A549 (cell line): ENCODE measurements around the gene LEMD1. TPM values are rescaled to one million over a fixed set of nuclear protein-coding genes. Genes with fewer than 3 reads are reported as not detected.

Source experiments
- ATAC-seq, 2 experiments: fragments of 200-7000 bp in 1 of 2; fragments of >200 bp in 1 of 2; cut with Nextera tagmentation in 1 of 2; cut with Tn5 transposase in 1 of 2; 3 replicates each; pipeline versions ENCODE4 v1.8.0 to v1.9.1; 2018 to 2020; ENCODE audit warnings: mild to moderate bottlenecking in 1 of 2, moderate library complexity in 1 of 2
- CTCF ChIA-PET: fragments of 300-600 bp; sonication (Branson Sonifier 250); formaldehyde crosslinking; extraction: SDS; loops from one replicate; lab custom pipeline; 2021; ENCODE audit warnings: antibody characterized with exemption, inconsistent platforms; lab: Yijun Ruan, JAX
- POLR2A ChIA-PET: fragments of 350-600 bp; formaldehyde crosslinking; extraction: SDS; loops from one replicate; lab custom pipeline; 2021; ENCODE audit warnings: antibody characterized with exemption, inconsistent platforms; lab: Yijun Ruan, JAX
- DNase-seq, 2 experiments: peaks; one replicate each; pipeline versions ENCODE4 v3.0.0 to v3.0.0-alpha.2; 2011 to 2016; ENCODE audit warnings: low read depth in 1 of 2, low spot score in 1 of 2
- FAIRE-seq: peaks from 2 replicates; lab custom pipeline; 2011; peaks lifted over from hg19 to GRCh38; lab: Jason Lieb, UNC
- H3K27ac ChIP-seq, 2 experiments: fragments of >200 bp; sonication (Bioruptor Twin); formaldehyde crosslinking; 3 replicates each; pipeline ENCODE4 v1.5.1; 2016 to 2017
- H3K4me1 ChIP-seq: fragments of >200 bp; sonication (Bioruptor Twin); formaldehyde crosslinking; 3 replicates; pipeline ENCODE4 v1.6.1; 2016
- H3K4me2 ChIP-seq: fragments of >200 bp; sonication (Bioruptor Twin); formaldehyde crosslinking; 3 replicates; pipeline ENCODE4 v1.6.1; 2016
- H3K4me3 ChIP-seq: fragments of >200 bp; sonication (Bioruptor Twin); formaldehyde crosslinking; 3 replicates; pipeline ENCODE4 v1.5.1; 2016
- H3K9me3 ChIP-seq: fragments of >200 bp; sonication (Bioruptor Twin); formaldehyde crosslinking; 3 replicates; pipeline ENCODE4 v1.6.1; 2016
- BCL3 ChIP-seq: fragments of >200 bp; sonication (Bioruptor Twin); formaldehyde crosslinking; IDR thresholded peaks from 3 replicates; pipeline ENCODE4 v1.6.1; 2016
- BHLHE40 ChIP-seq: IDR thresholded peaks from 2 replicates; pipeline ENCODE4 v1.6.1; 2012; ENCODE audit warnings: low read depth, low read length, inconsistent platforms
- CBX2 ChIP-seq: fragments of 200-600 bp; sonication (generic); IDR thresholded peaks from 2 replicates; pipeline ENCODE4 v1.6.1; 2016; ENCODE audit warnings: low read depth, mild to moderate bottlenecking, borderline replicate concordance
- CHD4 ChIP-seq: fragments of 200-600 bp; sonication (generic); IDR thresholded peaks from 2 replicates; pipeline ENCODE4 v1.6.1; 2016; ENCODE audit warnings: antibody characterized with exemption, mild to moderate bottlenecking, borderline replicate concordance
- CTCF ChIP-seq: fragments of >200 bp; sonication (Bioruptor Twin); formaldehyde crosslinking; IDR thresholded peaks from 3 replicates; pipeline ENCODE4 v1.5.1; 2016
- EHMT2 ChIP-seq: fragments of 200-600 bp; sonication (generic); IDR thresholded peaks from 2 replicates; pipeline ENCODE4 v1.6.1; 2016; ENCODE audit warnings: antibody characterized with exemption, low read depth, mild to moderate bottlenecking, moderate library complexity
- FOSB ChIP-seq: fragments of 250-450 bp; sonication (Bioruptor Pico); IDR thresholded peaks from 2 replicates; pipeline ENCODE4 v1.5.0; 2020; ENCODE audit warnings: mild to moderate bottlenecking, moderate library complexity
- HES2 ChIP-seq: fragments of >200 bp; sonication (Bioruptor Twin); formaldehyde crosslinking; IDR thresholded peaks from 2 replicates; pipeline ENCODE4 v1.6.1; 2016
- HEYL ChIP-seq: fragments of 250-450 bp; sonication (Bioruptor Pico); IDR thresholded peaks from 2 replicates; pipeline ENCODE4 v1.8.0; 2021; ENCODE audit warnings: mild to moderate bottlenecking, moderate library complexity
- HOXB13 ChIP-seq: fragments of 250-450 bp; sonication (Bioruptor Pico); IDR thresholded peaks from 2 replicates; pipeline ENCODE4 v1.5.0; 2020; ENCODE audit warnings: low read depth, mild to moderate bottlenecking, moderate library complexity
- HOXB5 ChIP-seq: fragments of 250-450 bp; sonication (Bioruptor Pico); IDR thresholded peaks from 2 replicates; pipeline ENCODE4 v1.5.0; 2020; ENCODE audit warnings: mild to moderate bottlenecking, moderate library complexity
- JUNB ChIP-seq: fragments of >200 bp; sonication (Bioruptor Twin); formaldehyde crosslinking; IDR thresholded peaks from 2 replicates; pipeline ENCODE4 v1.6.1; 2016
- KDM1A ChIP-seq: fragments of 200-600 bp; sonication (generic); IDR thresholded peaks from 2 replicates; pipeline ENCODE4 v1.6.1; 2016; ENCODE audit warnings: low read depth, mild to moderate bottlenecking
- MAX ChIP-seq: IDR thresholded peaks from 2 replicates; pipeline ENCODE4 v1.6.1; 2012
- MAZ ChIP-seq: fragments of 150-350 bp; IDR thresholded peaks from 2 replicates; pipeline ENCODE4 v1.6.1; 2014; ENCODE audit warnings: antibody characterized with exemption, low read depth, low read length, borderline replicate concordance
- NFE2L2 ChIP-seq: fragments of 150-350 bp; conservative IDR thresholded peaks from 2 replicates; pipeline ENCODE4 v1.6.1; 2014; ENCODE audit warnings: low read length
- NPAS2 ChIP-seq: fragments of 250-450 bp; sonication (Bioruptor Pico); IDR thresholded peaks from 2 replicates; pipeline ENCODE4 v1.8.0; 2022; ENCODE audit warnings: mild to moderate bottlenecking, moderate library complexity, borderline replicate concordance
- PHF8 ChIP-seq: fragments of 200-600 bp; sonication (generic); IDR thresholded peaks from 2 replicates; pipeline ENCODE4 v1.6.1; 2016; ENCODE audit warnings: low read depth, mild to moderate bottlenecking, antibody characterized with exemption, moderate library complexity, borderline replicate concordance
- POLR2A ChIP-seq: IDR thresholded peaks from 2 replicates; pipeline ENCODE4 v1.6.1; 2012; ENCODE audit warnings: mild to moderate bottlenecking, low read length
- RAD21 ChIP-seq, 2 experiments: fragments of >200 bp in 1 of 2; sonication (Bioruptor Twin) in 1 of 2; formaldehyde crosslinking in 1 of 2; IDR thresholded peaks in 1 of 2; conservative IDR thresholded peaks in 1 of 2; 2 replicates in 1 of 2; 3 replicates in 1 of 2; pipeline ENCODE4 v1.6.1; 2012 to 2018; ENCODE audit warnings: inconsistent platforms in 1 of 2
- RCOR1 ChIP-seq: fragments of 150-350 bp; IDR thresholded peaks from 2 replicates; pipeline ENCODE4 v1.6.1; 2014; ENCODE audit warnings: antibody characterized with exemption, low read length, low read depth
- SMC3 ChIP-seq: fragments of >200 bp; sonication (Bioruptor Twin); formaldehyde crosslinking; IDR thresholded peaks from 3 replicates; pipeline ENCODE4 v1.6.1; 2018; ENCODE audit warnings: inconsistent platforms
- WGBS: methylation state at CpG from one replicate; pipeline ENCODE4 v1.1.6; 2017; ENCODE audit errors: missing lambda C conversion rate; 5-methylcytosine and 5-hydroxymethylcytosine counted together
- polyA plus RNA-seq, 4 experiments: library from polyadenylated mRNA; depleted of rRNA in 3 of 4; stranded (reverse); fragments of >200 nt; fragmentation: RNase III in 1 of 4; extraction: RNeasy Plus Mini Kit Qiagen cat#74134 plus additional on column Dnase treatment in 1 of 4; gene quantifications; 2 replicates in 3 of 4; 3 replicates in 1 of 4; pipeline ENCODE4 v1.2.3, GENCODE V29; 2011 to 2017
- TF ChIP-seq, protein P1 (sequence below): fragments of 150-350 bp; IDR thresholded peaks from 2 replicates; pipeline ENCODE4 v1.6.1; 2014; ENCODE audit warnings: low read depth, mild to moderate bottlenecking, low read length
- TF ChIP-seq, protein P2 (sequence below): fragments of 450-650 bp; IDR thresholded peaks from 2 replicates; pipeline ENCODE4 v1.6.1; 2014; ENCODE audit warnings: antibody characterized with exemption

LEMD1 gene
- polyA plus RNA-seq, 2 of the 4 experiments (the other 2 are of a cell fraction), result 0.14 to 0.18 TPM

DNA sequence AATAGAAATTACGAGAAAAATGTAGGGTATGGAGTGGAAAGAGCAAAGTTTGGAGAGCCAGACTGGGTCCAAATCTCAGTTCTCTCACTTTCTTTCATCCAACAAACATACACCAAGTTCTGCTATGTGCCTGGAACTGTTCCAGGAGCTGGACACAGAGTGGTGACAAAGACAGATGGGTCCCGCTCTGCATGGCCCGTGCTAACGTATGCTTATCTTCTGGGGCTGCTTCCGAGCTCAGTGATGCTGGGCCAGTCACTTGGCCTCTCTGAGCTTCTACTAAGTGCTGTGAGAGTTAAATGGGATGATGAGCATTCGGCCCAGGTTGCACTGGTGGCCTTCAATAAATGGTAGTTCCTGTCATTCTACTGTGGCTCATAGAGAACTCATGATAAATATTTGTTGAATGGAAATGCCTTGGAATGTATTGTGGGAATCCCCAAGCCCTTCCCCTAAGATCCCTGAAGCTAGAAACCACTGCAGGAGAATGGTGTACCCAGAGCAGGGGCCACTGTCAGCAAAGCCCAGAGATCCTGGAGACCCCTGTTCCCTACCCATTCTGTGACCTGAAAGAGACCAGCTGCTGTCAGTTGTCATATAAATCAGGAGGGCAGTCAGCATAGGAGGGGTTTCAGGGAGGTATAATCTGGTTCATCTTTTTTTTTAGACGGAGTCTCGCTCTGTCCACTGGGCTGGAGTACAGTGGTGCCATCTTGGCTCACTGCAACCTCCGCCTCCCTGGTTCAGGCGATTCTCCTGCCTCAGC, 3.8 kb downstream of the LEMD1 start:
- Histone ChIP-seq H3K4me2 (no peak overlapping the region), H3K4me1 (no peaks in the 10 kb centered on the region), H3K4me3 (no peak overlapping the region), H3K9me3 (no peaks in the 10 kb centered on the region)
- FAIRE-seq, result no peak
- WGBS, result 69% methylated on average over 10 of the region's 10 CpGs
- POLR2A ChIA-PET, result no interaction called here
- no peak for ATAC-seq
- TF ChIP-seq CTCF (no peak), PHF8 (no peak), HOXB13 (CRISPR knock-in tag) (no peak), NPAS2 (CRISPR knock-in tag) (no peak), HOXB5 (CRISPR knock-in tag) (no peak), EHMT2 (no peak), RAD21 (conservative IDR thresholded peaks at IDR 0.05 in 1 of 2, IDR thresholded peaks at IDR 0.05 in 1 of 2) (no peak), CBX2 (no peak), SMC3 (no peak), POLR2A (no peak), HES2 (no peak), MAX (no peak), RCOR1 (no peak)
- TF ChIP-seq, protein P1, sequence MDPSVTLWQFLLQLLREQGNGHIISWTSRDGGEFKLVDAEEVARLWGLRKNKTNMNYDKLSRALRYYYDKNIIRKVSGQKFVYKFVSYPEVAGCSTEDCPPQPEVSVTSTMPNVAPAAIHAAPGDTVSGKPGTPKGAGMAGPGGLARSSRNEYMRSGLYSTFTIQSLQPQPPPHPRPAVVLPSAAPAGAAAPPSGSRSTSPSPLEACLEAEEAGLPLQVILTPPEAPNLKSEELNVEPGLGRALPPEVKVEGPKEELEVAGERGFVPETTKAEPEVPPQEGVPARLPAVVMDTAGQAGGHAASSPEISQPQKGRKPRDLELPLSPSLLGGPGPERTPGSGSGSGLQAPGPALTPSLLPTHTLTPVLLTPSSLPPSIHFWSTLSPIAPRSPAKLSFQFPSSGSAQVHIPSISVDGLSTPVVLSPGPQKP, result no peak
- TF ChIP-seq, all 56 proteins: peak for 0
- DNase-seq, result no peak
- CTCF ChIA-PET, result interaction anchor here (1.3 to 9.7 kb wide), 7 partner anchors 9 to 174 kb away, joined by 3 to 66 read pairs (median 16); no protein-coding TSS in a partner anchor
- H3K27ac ChIP-seq, result no peak overlapping the region

DNA sequence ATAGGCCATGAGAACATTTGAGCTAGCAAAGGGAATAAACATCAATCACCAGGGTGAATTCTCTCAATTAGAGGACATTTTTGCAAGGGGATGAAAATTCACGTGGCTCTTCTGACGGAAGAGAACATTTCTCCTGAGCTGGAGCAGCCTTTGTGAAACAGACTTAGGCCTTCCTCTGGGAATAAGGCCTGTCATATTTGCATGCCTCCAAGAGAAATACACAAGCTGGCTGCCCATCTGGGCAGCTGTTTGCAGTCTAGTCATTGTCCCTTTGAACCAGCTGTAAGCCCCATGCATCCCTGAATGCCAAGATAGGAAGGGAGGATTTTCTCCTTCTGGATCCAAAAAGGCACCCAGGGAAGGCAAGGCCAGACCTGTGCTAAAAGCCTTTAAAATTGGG, 5.5 kb downstream of the LEMD1 start:
- ATAC-seq (no peak), FAIRE-seq (no peak), DNase-seq (no peak)
- H3K27ac ChIP-seq, result no peak overlapping the region
- 76% methylated on average over 2 of the region's 2 CpGs for whole genome bisulfite sequencing
- TF ChIP-seq BHLHE40 (no peak), SMC3 (no peak), POLR2A (no peak), MAZ (no peak), BCL3 (no peak), NFE2L2 (no peak), HOXB5 (CRISPR knock-in tag) (no peak), FOSB (no peak), HOXB13 (CRISPR knock-in tag) (no peak), JUNB (no peak), CHD4 (no peak), HEYL (CRISPR knock-in tag) (no peak), CTCF (no peak), RAD21 (conservative IDR thresholded peaks at IDR 0.05 in 1 of 2, IDR thresholded peaks at IDR 0.05 in 1 of 2) (no peak), KDM1A (no peak), CBX2 (no peak)
- TF ChIP-seq, protein P2, sequence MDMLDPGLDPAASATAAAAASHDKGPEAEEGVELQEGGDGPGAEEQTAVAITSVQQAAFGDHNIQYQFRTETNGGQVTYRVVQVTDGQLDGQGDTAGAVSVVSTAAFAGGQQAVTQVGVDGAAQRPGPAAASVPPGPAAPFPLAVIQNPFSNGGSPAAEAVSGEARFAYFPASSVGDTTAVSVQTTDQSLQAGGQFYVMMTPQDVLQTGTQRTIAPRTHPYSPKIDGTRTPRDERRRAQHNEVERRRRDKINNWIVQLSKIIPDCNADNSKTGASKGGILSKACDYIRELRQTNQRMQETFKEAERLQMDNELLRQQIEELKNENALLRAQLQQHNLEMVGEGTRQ, result no peak
- POLR2A ChIA-PET, result no interaction called here
- CTCF ChIA-PET, result interaction anchor here (0.7 to 9.7 kb wide), 14 partner anchors 8 to 113 kb away, joined by 3 to 66 read pairs (median 4); no protein-coding TSS in a partner anchor
- no peaks in the 10 kb centered on the region for H3K4me1 ChIP-seq
- no peak overlapping the region for H3K4me2 ChIP-seq
- no peaks in the 10 kb centered on the region for H3K9me3 ChIP-seq
- no peak overlapping the region for H3K4me3 ChIP-seq
